NCI-H510A (cell line): ENCODE results near the gene ASAP3.
A peak's percentile ranks its signal among the peaks of the same experiment; 100 is the strongest.

Experiments
- DNase-seq: peaks from one replicate; lab custom pipeline; 2025; lab: John Stamatoyannopoulos, UW

Gene ASAP3

DNA sequence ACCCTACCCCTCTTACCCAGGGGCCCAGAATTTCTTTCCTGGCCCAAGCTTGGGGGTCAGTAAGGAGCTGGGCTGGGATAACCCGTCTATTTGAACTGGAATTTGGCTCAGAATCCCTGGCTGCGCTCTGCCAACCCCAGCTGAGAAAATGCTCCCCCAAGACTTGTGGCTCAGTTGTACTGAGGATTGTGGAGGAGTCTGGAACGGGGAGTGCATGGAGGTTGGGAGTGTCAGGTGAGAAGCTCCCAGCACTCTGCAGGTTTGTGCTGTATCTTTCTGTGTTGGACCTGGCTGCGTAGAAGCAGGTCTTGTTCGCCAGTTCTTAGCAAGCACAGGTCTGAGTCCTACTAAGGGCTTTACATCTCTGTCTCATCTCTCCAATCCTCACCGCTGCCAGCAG is 61.0 kb downstream of the ASAP3 start:
- no peak for DNase-seq

DNA sequence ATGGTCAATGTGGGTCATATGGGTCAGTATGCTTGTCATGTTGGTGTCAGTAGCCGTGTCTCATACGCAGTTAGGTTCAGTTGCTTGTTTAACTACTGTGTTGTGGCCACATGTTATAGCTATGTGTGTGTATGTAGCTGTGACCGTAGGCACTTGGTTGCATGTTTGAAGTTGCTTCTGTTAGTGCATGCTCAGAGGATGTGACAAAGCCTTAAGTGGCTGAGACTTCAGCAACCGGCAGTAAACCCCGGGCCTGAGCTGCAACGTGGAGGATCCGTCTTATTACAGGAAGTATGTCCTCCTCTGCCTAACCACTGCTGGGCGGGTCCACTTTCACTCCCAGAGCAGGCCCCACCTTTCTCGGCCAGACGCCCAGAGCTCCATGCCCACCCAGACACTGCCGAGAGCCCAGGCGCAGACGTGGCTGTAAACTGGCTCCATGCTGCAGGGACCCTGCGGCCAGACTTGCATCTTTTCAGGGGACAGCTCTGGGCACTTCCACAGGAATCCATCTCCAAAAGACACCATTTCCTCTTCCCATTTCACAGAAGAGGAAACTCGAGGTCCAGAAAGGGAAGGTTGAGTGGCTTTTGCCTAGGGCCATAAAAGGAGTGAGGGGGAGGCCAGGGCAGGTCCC is 61.6 kb downstream of the ASAP3 start:
- peak; percentile 54 for DNase-seq

DNA sequence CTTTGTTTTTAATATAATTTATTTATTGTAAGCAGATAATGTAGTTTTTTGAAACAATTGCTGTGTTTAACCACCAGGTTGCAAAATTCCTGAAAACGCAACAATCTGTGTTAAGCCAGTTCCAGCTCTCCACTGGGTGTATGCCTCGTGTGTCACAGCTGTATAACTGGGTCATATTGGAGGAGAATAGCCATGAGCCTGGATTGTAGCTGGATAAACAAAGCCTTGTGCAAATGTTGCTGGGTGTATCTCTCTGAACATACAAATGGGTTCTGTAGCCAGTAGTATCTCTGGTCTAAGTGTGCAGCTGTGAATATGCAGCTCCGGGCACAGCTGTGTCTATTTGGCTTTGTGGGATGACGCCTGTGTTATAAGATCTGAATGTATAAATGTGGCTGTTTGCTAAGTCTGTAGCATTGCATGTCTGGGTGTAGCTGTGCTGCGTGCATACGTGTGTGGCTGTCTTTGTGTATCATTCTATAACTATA is 62.2 kb downstream of the ASAP3 start:
- DNase-seq, result no peak

DNA sequence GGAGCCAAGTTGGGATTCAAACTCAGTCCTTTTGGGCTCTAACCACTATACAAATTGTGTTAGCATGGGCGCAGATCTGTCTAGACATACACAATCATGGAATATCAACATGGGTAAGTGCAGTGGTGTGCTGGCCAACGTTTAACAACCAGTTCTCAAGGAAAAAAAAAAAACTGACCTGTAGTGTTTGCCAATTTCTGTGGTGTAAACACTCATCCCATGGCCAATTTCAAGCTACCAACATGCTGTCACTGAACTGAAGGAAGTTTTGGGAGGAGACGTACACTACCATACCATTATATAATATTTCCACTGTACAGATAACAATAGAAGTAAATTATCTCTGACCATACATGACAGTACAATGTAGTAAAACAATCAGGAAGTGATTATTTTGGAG is 62.6 kb downstream of the ASAP3 start:
- no peak for DNase-seq

DNA sequence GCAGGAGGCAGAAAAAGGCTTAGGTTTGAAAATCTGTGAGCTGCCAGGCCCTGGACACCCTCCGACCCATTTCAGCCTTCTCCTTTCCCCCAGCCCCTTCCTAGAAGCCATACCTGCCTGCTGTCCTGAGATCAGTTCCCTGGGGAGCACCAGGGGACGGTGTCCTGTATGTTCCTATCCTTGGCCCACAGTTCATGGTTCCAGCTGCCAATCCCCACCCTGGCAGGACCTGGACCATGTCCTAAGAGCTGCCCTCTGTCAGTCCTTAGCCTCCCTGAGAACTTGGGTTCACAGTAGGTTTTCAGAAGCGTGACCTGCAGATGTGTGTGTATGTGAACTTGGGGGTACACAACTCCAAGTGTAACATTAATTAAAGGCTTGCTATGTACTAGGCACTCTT is 63.2 kb downstream of the ASAP3 start:
- no peak for DNase-seq

DNA sequence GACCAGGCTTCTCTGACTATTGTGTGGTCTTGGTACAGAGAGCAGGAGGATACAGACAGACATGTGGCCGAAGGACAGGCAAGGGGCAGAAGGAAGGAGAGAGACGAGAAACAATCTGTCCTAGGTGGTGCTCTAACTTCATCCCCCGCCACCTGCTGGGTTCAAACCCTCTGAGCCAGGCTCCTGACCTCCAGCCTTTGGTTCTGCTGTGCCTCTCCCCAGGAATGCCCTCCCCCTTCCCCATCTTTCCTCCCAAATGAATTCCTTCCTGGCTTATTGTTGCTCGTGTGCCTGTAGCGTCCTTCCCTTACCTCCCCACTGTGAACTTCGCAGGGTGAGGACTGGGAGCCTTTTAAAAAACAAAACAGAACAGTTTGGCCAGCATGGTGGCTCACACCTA is 64.8 kb downstream of the ASAP3 start:
- no peak for DNase-seq

DNA sequence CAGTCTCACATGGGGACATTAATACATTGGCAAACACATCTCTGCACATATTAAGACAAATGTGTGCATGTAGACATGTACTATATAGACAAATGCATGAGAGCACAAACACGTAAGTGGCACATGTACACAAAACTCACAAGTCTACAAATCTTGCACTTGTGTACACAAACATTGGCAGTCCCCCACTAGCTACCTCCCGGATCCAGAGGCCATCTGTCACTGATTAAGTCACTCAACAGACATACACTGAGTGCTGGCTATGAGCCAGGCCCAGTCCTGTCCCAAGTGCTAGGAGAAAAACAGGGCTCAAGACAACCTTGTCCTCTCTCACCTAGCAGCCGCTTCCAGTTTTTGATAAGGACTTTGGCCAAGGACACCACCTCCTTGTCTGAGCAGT is 66.4 kb downstream of the ASAP3 start:
- DNase-seq, result peak; percentile 42

DNA sequence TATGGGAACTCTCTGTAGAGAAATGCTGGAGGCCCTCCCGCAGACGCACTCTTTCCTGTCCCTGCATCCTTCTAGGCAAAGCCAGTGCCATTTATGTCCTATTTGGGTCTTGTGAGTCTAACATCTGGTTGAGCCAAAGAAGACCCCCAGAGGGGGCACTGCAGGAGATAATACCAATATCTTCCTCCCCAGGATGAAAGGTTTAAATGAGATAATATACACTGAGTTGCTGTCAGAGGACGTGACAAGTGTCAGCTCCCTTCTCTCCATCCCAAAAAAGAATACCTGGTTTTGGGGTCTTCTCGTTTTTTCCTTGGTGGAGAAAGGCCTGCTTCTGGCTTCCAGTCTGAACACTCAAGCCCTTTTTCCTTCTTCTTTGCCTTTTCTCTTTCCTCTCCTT is 67.0 kb downstream of the ASAP3 start:
- DNase-seq, result no peak

DNA sequence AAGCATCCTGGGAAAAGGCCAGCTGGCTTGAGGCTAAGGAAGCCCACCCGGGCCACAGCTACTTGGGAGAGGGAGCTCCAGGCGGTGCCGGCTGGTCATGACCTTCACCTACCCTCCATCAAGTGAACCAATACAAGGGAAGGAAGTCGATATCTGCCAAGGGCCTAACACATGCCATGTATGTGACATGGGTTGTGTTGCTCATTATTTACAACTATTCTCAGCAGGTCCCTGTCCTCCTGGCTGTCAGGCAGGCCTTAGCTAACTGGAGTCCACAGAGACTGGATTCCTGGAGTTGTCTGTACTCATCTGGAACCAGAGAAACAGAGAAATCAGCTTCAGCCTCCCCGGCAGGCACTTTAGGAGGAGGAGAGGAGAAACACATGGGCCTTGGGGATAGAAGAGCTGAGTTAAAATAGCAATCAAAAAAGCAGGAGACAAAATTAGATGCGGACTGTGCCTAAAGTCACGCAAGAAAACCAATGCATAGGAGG is 75.1 kb downstream of the ASAP3 start:
- DNase-seq, result no peak

DNA sequence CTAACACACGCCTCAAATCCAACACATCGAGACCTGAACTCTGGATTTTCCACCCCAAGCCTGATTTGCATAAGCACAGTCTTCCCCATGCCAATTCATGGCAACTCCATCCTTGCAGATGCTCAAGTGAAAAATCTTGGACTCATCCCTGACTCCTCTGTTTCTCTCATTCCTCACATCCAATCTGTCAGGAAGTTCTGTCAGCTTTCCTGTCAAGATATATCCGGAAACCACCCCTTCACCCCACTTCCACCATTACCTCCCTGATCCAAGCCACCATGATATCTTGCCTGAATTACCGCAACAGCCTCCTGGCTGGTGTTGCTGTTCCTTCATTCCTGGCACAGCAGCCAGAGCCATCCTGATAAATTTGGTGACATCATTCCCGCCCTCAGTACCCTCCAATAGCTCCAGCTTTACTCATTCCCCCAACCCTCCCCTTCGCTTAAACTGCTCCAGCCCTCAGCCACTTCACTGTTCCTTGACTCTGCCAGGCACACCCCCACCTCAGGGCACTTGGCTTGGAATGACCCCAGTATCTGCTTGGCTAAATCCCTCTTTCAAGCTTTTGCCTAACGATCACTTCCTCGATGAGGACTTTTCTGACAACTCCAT is 76.9 kb downstream of the ASAP3 start:
- DNase-seq, result no peak

DNA sequence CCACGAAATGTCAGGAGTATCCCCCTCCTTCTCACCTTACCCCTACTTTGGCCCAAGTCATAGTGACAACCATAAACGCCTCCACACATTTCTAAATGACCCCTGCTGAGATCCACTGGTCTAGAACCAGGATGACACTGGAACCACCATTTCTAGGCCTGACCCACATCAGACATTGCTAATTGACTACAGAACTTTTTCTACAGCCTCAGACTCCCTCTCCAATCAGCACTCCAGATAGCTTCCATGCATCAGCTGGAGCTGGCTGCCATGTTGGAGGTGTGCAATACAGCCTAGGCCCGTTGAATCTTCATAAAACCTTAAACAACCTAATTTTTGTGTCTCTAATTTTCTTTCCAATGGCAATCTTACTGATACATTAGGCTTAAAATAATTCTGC is 78.0 kb downstream of the ASAP3 start:
- DNase-seq, result no peak

DNA sequence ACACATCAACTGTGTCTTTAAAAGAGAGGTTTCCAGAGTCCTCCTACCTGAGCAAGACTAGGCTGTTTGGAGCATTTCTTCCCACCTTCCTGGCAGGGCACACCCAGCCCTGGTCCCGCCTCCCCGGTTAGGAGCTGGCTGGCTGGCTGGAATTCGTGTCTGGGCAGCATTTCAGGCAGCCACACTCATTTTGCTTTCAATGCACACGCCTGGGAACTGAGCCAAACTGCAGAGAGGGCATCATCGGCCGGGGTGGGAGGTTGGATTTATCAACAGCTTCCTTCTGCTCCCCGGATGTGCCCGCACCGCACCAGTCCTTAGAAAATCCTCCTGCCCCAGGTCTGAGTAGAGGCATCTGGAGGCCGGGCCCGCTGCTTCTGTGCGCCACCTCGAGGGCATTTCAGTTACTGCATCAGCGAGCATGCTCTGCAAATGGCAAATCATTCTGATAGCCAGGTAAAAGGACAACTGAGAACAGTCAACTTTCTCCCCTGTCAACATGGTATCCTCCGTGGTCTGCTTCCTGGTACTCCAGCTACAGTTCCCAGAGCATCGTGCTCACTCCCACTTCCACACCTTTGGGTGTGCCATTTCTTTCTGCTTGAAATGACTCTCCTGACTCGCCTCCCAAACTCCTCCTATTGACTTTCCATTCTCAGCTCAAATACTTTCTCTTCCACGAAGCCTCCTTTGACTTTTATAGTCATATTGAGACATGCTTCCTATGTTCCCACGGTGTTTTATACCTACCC is 80.1 kb downstream of the ASAP3 start:
- DNase-seq, result peak; percentile 92

DNA sequence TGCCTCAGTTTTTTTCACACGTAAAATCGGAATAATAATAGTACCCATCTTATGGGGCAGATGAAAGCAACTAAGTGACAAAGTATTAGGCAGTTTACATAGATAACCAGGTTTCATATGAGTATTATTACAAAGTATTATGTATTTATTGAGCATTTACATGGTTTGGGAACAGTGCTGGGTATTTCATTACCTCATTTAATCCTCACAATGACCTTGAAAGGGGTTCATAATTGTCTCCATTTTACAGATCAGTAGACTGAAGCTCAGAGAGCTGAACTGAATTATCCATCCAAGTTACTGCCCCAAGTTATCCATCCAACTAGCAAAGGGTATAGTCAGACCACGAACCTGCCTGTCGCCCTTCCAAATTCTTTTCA is 80.6 kb downstream of the ASAP3 start:
- DNase-seq, result no peak

DNA sequence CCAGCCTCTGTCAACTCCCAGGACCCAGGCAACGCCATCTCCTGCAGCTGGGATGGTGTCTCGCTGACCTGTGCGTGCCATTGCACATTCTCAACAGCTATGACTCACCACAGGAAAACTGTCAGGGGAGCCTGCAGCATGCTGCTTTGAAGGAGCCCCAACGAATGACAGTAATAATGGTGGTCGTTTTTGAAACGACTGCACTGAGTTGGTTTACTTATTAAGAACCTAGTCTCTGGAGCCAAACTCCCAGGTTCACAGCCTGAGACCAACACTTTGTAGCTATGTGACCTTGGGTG is 81.0 kb downstream of the ASAP3 start:
- no peak for DNase-seq

DNA sequence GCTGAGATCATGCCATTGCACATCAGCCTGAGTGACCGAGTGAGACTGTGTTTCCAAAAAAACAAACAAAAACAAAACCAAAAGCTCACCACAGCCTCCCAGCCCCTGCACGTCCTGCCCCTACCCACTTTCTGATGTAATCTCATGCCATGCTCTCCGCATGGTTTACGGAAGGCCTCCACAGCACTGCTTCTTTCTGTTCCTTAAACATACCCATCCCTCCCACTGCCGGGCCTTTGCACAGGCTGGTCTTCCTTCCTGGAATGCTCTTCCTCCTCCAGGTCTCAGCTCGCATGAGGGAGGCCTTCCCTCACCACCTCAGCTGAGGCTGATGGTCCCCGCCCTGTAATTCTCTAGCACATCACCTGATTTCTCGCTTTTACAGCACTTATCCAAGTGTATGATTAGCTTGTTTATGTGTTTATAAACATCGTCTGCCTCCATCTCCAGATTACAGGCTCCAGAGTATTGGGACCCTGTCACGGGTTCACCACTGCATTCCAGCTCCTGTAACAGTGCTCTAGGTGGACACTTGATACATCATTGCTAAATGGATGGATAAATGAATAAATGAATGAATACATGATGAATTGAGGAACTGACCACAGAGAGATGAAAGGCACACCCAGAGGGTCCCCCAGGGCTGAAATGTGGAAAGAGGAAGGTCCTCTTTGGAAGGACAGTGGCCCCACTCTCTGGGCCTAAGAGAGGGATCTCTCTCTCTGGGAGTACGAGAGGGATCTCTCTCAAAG is 81.5 kb downstream of the ASAP3 start:
- no peak for DNase-seq

DNA sequence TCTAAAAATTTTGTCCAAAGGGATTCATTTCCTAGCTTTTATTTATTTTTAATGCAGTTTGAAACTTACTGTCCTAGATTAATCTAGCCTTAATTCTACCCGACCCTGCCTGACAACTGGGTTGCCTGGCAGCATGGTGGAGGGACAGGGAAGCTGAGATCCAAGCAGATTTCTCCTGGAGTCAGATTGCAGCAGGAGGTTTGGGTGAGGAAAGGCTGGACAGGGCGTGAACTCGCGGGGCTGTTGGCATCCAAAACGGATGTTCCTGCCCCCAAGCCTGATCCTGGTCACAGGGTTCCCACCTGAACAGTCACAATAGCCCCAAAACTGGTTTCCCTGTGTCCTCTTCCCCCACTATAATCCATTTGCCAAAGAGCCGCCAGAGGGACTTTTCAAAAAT is 82.7 kb downstream of the ASAP3 start:
- DNase-seq, result no peak

DNA sequence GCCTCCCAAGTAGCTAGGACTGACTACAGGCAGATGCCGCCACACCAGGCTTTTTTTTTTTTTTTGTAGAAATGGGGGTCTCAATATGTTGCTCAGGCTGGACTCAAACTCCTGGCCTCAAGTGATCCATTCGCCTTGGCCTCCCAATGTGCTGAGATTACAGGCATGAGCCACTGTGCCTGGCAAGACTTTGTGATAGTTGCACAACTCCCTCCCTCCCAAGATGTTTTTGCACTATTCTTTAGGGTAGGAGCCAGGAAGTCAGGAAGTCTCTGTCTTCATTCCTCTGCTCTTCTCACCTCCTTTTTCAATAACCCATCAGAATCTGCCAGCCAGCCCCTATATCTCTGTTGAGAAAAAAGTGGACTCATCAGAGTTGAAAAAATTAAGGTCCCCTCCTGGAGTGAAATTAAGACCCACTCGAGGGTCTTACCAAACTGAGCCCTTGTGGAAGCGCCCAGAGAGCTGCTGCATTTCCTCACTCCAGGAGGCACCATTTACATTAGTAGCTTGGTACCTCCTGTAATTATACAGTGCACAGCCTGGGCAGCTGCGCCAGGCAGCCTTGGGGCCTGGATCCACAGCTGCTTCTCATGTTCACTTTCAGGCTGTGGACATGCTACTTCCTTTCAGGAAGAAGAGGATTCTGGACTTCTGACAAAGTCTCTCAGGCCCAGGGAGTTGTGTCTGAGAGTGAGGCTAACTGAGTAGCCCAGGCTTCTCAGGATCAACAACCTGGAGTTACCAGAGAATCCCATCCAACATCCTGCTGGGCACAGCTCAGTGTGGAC is 83.5 kb downstream of the ASAP3 start:
- DNase-seq, result no peak

DNA sequence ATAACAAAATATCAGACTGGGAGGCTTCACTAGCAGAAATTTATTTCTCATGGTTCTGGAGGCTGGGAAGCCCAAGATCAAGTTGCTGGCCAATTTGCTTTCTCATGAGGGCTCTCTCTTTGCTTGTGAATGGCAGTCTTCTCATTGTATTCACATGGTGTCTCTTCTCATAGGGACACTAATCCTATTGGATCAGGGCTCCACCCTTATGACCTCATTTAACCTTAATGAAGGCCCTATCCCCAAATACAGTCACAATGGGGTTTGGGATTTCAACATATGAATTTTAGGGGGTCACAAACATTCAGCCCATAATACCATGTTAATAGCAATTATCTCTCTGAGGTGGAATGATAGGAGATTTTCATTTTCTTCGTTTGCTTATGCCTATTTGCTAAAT is 84.8 kb downstream of the ASAP3 start:
- no peak for DNase-seq

DNA sequence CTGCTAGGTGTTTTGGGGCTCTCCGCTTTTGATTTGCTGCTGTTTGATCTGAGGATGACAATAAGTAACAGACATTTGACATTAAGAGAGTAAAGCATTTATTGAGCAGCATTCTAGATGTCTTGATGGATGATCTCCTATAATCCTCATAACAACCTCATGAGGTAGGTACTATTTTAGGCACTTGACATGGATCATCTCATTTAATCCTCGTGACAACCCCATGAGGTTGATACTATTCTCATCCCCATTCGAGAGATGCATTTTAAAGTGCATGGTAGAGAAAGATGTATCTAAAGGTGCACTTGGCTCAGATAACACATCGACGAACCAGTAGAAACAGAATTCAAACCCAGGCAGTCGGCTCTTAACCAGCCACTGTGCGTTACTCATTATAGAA is 86.1 kb downstream of the ASAP3 start:
- no peak for DNase-seq

DNA sequence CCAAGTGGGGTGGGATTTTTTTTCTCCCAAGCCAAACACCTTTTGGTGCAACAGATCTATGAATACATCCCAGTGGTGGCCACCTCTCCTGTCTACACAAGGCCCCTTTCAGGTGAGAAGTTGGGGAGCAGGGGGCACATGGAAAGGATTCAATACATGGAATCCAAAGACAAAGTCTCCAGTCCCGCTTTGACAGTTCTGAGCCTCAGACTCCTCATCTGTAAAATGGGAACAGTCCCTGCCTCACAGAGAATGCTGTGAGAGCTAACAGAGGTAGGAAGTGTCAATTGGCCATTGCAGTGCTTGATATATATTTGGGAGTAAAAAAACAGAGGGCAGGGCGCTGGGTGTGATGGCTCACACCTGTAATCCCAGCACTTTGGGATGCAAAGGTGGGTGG is 87.6 kb downstream of the ASAP3 start:
- DNase-seq, result no peak

DNA sequence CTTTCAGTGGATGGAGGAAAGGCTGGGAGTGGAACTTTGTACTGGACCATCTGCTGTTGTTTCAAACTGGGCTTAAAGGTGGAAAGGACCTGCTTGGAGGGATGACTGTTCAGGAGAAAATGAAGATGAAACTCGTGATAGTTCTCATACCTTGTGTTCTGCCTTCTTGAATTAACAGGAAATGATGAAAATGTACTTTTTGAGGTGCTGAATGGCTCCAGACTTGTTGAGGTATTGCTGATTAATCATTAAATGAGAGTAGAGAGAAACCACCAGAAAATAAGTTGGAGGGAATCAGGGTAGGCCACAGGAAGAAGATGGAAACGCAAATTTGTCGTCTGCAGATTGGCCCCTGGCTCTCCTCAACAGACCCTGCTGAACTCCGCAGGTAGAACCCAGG is 88.1 kb downstream of the ASAP3 start:
- no peak for DNase-seq

DNA sequence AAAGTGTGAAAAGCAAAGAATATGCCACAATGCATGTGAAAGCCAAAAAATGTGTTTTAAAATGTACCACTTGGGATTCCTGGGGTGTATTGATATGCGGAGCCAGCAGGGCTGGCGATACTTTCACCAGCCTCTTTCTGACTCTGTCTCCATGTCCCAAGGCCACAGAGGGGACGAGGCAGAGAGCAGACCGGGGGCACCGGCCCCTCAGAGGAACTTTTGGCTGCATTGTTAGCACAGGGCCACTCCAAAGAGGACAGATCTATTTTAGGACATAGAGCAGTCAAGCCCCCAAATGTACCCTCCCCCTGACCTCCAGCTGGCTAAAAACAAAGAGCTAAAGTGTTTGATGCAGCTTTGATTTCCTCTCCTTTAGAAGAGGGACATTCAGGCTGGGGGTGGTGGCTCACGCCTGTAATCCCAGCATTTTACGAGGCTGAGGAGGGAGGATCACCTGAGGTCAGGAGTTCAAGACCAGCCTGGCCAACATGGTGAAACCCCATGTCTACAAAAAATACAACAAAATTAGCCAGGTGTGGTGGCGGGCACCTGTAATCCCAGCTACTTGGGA is 88.7 kb downstream of the ASAP3 start:
- no peak for DNase-seq
